IMR-90 (cell line): ENCODE measurements around the gene GRK5. TPM values are rescaled to one million over a fixed set of nuclear protein-coding genes. Genes with fewer than 3 reads are reported as not detected.

Experiments used
- ATAC-seq: fragments of 200-7000 bp; cut with Tn5 transposase; 2 replicates; pipeline ENCODE4 v1.9.1; 2020; ENCODE audit warnings: low read depth, mild to moderate bottlenecking, moderate library complexity
- BruUV-seq: library from RNA; stranded (reverse); fragments of 400-500 nt; replicated peaks from 2 replicates; lab custom pipeline; 2021; lab: Mats Ljungman, UMichigan
- CTCF ChIA-PET: fragments of 300-600 bp; formaldehyde crosslinking; extraction: SDS; loops from one replicate; lab custom pipeline; 2021; ENCODE audit warnings: antibody characterized with exemption; lab: Yijun Ruan, JAX
- POLR2A ChIA-PET: fragments of 300-600 bp; sonication (Branson Sonifier 250); formaldehyde crosslinking; loops from one replicate; lab custom pipeline; 2022; ENCODE audit warnings: antibody characterized with exemption; ENCODE audit not compliant: unreplicated experiment; lab: Charles Lee
- DNase-seq: peaks from one replicate; pipeline ENCODE4 v3.0.0; 2013
- H2AFZ ChIP-seq: replicated peaks from 2 replicates; pipeline ENCODE3; 2013; ENCODE audit warnings: low read length, mild to moderate bottlenecking; ENCODE audit not compliant: poor library complexity
- H2AK5ac ChIP-seq: 2 replicates; pipeline ENCODE4 v1.6.1; 2013; ENCODE audit warnings: low read depth, low read length, inconsistent platforms
- H2AK9ac ChIP-seq: replicated peaks from 2 replicates; pipeline ENCODE3; 2013; ENCODE audit warnings: mild to moderate bottlenecking, low read depth, low read length, moderate library complexity; ENCODE audit not compliant: poor library complexity
- H2BK120ac ChIP-seq: 2 replicates; pipeline ENCODE4 v1.6.1; 2013; ENCODE audit warnings: low read depth, low read length, inconsistent platforms
- H2BK15ac ChIP-seq: 3 replicates; pipeline ENCODE4 v1.6.1; 2013; ENCODE audit warnings: low read depth, low read length, inconsistent platforms
- H2BK20ac ChIP-seq: 2 replicates; pipeline ENCODE4 v1.6.1; 2013; ENCODE audit warnings: low read depth, mild to moderate bottlenecking, inconsistent platforms, low read length, moderate library complexity
- H2BK5ac ChIP-seq: 2 replicates; pipeline ENCODE4 v1.6.1; 2013; ENCODE audit warnings: mild to moderate bottlenecking, low read depth, low read length, inconsistent platforms; ENCODE audit not compliant: poor library complexity, severe bottlenecking
- H3K14ac ChIP-seq: replicated peaks from 2 replicates; pipeline ENCODE4 v1.6.1; 2013; ENCODE audit warnings: low read depth, low read length, inconsistent platforms
- H3K18ac ChIP-seq: 2 replicates; pipeline ENCODE4 v1.6.1; 2013; ENCODE audit warnings: low read depth, low read length, control low read depth
- H3K23ac ChIP-seq: 2 replicates; pipeline ENCODE4 v1.6.1; 2013; ENCODE audit warnings: low read depth, low read length, inconsistent platforms
- H3K27ac ChIP-seq: 2 replicates; pipeline ENCODE4 v1.5.1; 2013; ENCODE audit warnings: mild to moderate bottlenecking, control low read depth, low read length; ENCODE audit not compliant: insufficient read depth
- H3K27me3 ChIP-seq: 2 replicates; pipeline ENCODE4 v1.6.1; 2013; ENCODE audit warnings: low read length; ENCODE audit not compliant: control insufficient read depth, insufficient read depth
- H3K36me3 ChIP-seq: 2 replicates; pipeline ENCODE4 v1.6.1; 2013; ENCODE audit warnings: low read length, mixed read lengths; ENCODE audit not compliant: control insufficient read depth, insufficient read depth
- H3K4ac ChIP-seq: 2 replicates; pipeline ENCODE4 v1.6.1; 2013; ENCODE audit warnings: low read depth, low read length, inconsistent platforms
- H3K4me1 ChIP-seq: 2 replicates; pipeline ENCODE4 v1.6.1; 2013; ENCODE audit warnings: low read length, mixed read lengths; ENCODE audit not compliant: control insufficient read depth, insufficient read depth
- H3K4me2 ChIP-seq: 2 replicates; pipeline ENCODE4 v1.6.1; 2013; ENCODE audit warnings: low read depth, mild to moderate bottlenecking, control low read depth, low read length, moderate library complexity
- H3K4me3 ChIP-seq: 2 replicates; pipeline ENCODE4 v1.5.1; 2013; ENCODE audit warnings: low read depth, mild to moderate bottlenecking, control low read depth, low read length, moderate library complexity; ENCODE audit not compliant: insufficient read depth
- H3K56ac ChIP-seq: 2 replicates; pipeline ENCODE4 v1.6.1; 2013; ENCODE audit warnings: low read length, inconsistent platforms; ENCODE audit not compliant: insufficient read depth; ENCODE audit errors: extremely low read depth
- H3K79me1 ChIP-seq, 2 experiments: 2 replicates each; pipeline ENCODE4 v1.6.1; 2013; ENCODE audit warnings: low read length in 2 of 2, inconsistent platforms in 1 of 2, low read depth in 1 of 2
- H3K9ac ChIP-seq: 2 replicates; pipeline ENCODE4 v1.6.1; 2013; ENCODE audit warnings: low read depth, low read length, control low read depth
- H3K9me1 ChIP-seq: 2 replicates; pipeline ENCODE4 v1.6.1; 2013; ENCODE audit warnings: low read length, inconsistent platforms; ENCODE audit not compliant: insufficient read depth
- H3K9me3 ChIP-seq: 2 replicates; pipeline ENCODE4 v1.6.1; 2013; ENCODE audit warnings: low read length; ENCODE audit not compliant: control insufficient read depth, insufficient read depth
- H4K20me1 ChIP-seq: 2 replicates; pipeline ENCODE4 v1.6.1; 2013; ENCODE audit warnings: low read length, inconsistent platforms; ENCODE audit not compliant: insufficient read depth
- H4K5ac ChIP-seq: 2 replicates; pipeline ENCODE4 v1.6.1; 2013; ENCODE audit warnings: mild to moderate bottlenecking, low read depth, low read length, control low read depth
- H4K8ac ChIP-seq, 2 experiments: 2 replicates each; pipeline ENCODE4 v1.6.1; 2013; ENCODE audit warnings: low read depth in 2 of 2, low read length in 2 of 2, control low read depth in 1 of 2, inconsistent platforms in 1 of 2
- H4K91ac ChIP-seq: 2 replicates; pipeline ENCODE4 v1.6.1; 2013; ENCODE audit warnings: low read depth, low read length, inconsistent platforms; ENCODE audit not compliant: insufficient read depth
- BHLHE40 ChIP-seq: fragments of 150-350 bp; IDR thresholded peaks from 2 replicates; pipeline ENCODE4 v1.6.1; 2016; ENCODE audit warnings: mild to moderate bottlenecking, low read depth, low read length
- CEBPB ChIP-seq: IDR thresholded peaks from 2 replicates; pipeline ENCODE4 v1.6.1; 2012; ENCODE audit warnings: low read depth, low read length, improper control_type of control experiment
- CHD1 ChIP-seq: IDR thresholded peaks from 2 replicates; pipeline ENCODE4 v1.6.1; 2012; ENCODE audit warnings: low read depth, low read length, improper control_type of control experiment
- MAFK ChIP-seq: IDR thresholded peaks from 2 replicates; pipeline ENCODE4 v1.6.1; 2012; ENCODE audit warnings: low read depth, low read length, improper control_type of control experiment
- MAZ ChIP-seq: IDR thresholded peaks from 2 replicates; pipeline ENCODE4 v1.6.1; 2012; ENCODE audit warnings: low read depth, mild to moderate bottlenecking, low read length, improper control_type of control experiment, moderate library complexity, borderline replicate concordance
- POLR2A ChIP-seq: IDR thresholded peaks from 2 replicates; pipeline ENCODE4 v1.6.1; 2012; ENCODE audit warnings: mild to moderate bottlenecking, low read depth, low read length
- RAD21 ChIP-seq: IDR thresholded peaks from 2 replicates; pipeline ENCODE4 v1.6.1; 2012; ENCODE audit warnings: low read length, improper control_type of control experiment
- RCOR1 ChIP-seq: IDR thresholded peaks from 2 replicates; pipeline ENCODE4 v1.6.1; 2012; ENCODE audit warnings: mild to moderate bottlenecking, low read length, improper control_type of control experiment; ENCODE audit not compliant: insufficient replicate concordance
- RFX5 ChIP-seq: IDR thresholded peaks from 2 replicates; pipeline ENCODE4 v1.8.0; 2012; ENCODE audit warnings: low read depth, mild to moderate bottlenecking, low read length, moderate library complexity
- SMC3 ChIP-seq: fragments of 150-350 bp; IDR thresholded peaks from 2 replicates; pipeline ENCODE4 v1.6.1; 2016; ENCODE audit warnings: low read depth, mild to moderate bottlenecking, antibody characterized with exemption, low read length, moderate library complexity
- WGBS, 2 experiments: methylation state at CpG; one replicate each; pipeline versions ENCODE4 v1.1.5 to v1.1.7; 2013; ENCODE audit warnings: missing lambda C conversion rate in 2 of 2; ENCODE audit not compliant: insufficient read length in 1 of 2; ENCODE audit errors: extremely low coverage in 2 of 2; 5-methylcytosine and 5-hydroxymethylcytosine counted together
- dilution Hi-C: fragments of 300-500 bp; cut with HindIII; formaldehyde crosslinking; loops from one replicate; pipeline ENCODE4 v1.14.3; 2018; ENCODE audit warnings: low sequenced_read_pairs; ENCODE audit not compliant: unreplicated experiment
- in situ Hi-C: fragments of 300-500 bp; cut with MboI; formaldehyde crosslinking; loops from 3 replicates; pipeline ENCODE4 v1.14.3; 2019; ENCODE audit warnings: low sequenced_read_pairs, inconsistent platforms, mixed read lengths
- intact Hi-C: fragments of 100-400 bp; cut with micrococcal nuclease; formaldehyde crosslinking; loops from 2 replicates; pipeline ENCODE4 v1.10.0; 2022
- polyA plus RNA-seq, 3 experiments: library from polyadenylated mRNA; depleted of rRNA; stranded (reverse); fragments of >200 nt; gene quantifications; 2 replicates each; pipeline ENCODE4 v1.2.3, GENCODE V29; 2012; ENCODE audit warnings: low replicate concordance in 1 of 3
- total RNA-seq: library from RNA; depleted of rRNA; stranded (reverse); fragments of >200 nt; gene quantifications from 2 replicates; pipeline ENCODE4 v1.2.3, GENCODE V29; 2012
- TF ChIP-seq, protein P1 (sequence below): conservative IDR thresholded peaks from 2 replicates; pipeline ENCODE4 v1.5.1; 2012; ENCODE audit warnings: mild to moderate bottlenecking, low read depth, low read length, improper control_type of control experiment
- TF ChIP-seq, protein P2 (sequence below): fragments of 150-350 bp; IDR thresholded peaks from 2 replicates; pipeline ENCODE4 v1.6.1; 2017; ENCODE audit warnings: mild to moderate bottlenecking, antibody characterized with exemption, low read length, low read depth
- TF ChIP-seq, protein P3 (sequence below): fragments of 150-350 bp; IDR thresholded peaks from 2 replicates; pipeline ENCODE4 v1.6.1; 2016; ENCODE audit warnings: low read depth, mild to moderate bottlenecking, low read length, moderate library complexity, borderline replicate concordance

The GRK5 gene
- total and polyA plus RNA-seq, 2 of the 4 experiments (the other 2 are of a cell fraction): 12.9 to 16.3 TPM

- H3K9me1 ChIP-seq: peaks cover 33% of the 10 kb centered on the region
- no peak overlapping the region for H3K18ac ChIP-seq
- no peak overlapping the region for H4K5ac ChIP-seq
- H3K36me3 ChIP-seq: peaks cover 15% of the 10 kb centered on the region
- 100% methylated on average over 1 of the region's 3 CpGs; no CpG with 5 or more reads in 1 of the 2 experiments for WGBS, 2 experiments
- no peak overlapping the region for H2BK20ac ChIP-seq
- H2AK9ac ChIP-seq: peak overlapping the region; percentile 62
- dilution Hi-C loops: no loop called here
- no peaks in the 10 kb centered on the region for H3K27me3 ChIP-seq
- H3K4ac ChIP-seq: peak overlapping the region; percentile 40; the same call in 1 of the 2 replicates
- H3K4me2 ChIP-seq: no peak overlapping the region
- no peak overlapping the region for H2BK5ac ChIP-seq
- peaks cover 38% of the 10 kb centered on the region for H3K4me1 ChIP-seq
- H3K27ac ChIP-seq: no peak overlapping the region
- no peak overlapping the region for H2AFZ ChIP-seq
- TF ChIP-seq CEBPB (no peak), CHD1 (no peak), RFX5 (no peak), BHLHE40 (no peak), POLR2A (no peak), RCOR1 (no peak), SMC3 (no peak), MAZ (no peak), RAD21 (no peak), MAFK (no peak)
- TF ChIP-seq, protein P1, sequence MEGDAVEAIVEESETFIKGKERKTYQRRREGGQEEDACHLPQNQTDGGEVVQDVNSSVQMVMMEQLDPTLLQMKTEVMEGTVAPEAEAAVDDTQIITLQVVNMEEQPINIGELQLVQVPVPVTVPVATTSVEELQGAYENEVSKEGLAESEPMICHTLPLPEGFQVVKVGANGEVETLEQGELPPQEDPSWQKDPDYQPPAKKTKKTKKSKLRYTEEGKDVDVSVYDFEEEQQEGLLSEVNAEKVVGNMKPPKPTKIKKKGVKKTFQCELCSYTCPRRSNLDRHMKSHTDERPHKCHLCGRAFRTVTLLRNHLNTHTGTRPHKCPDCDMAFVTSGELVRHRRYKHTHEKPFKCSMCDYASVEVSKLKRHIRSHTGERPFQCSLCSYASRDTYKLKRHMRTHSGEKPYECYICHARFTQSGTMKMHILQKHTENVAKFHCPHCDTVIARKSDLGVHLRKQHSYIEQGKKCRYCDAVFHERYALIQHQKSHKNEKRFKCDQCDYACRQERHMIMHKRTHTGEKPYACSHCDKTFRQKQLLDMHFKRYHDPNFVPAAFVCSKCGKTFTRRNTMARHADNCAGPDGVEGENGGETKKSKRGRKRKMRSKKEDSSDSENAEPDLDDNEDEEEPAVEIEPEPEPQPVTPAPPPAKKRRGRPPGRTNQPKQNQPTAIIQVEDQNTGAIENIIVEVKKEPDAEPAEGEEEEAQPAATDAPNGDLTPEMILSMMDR: no peak
- TF ChIP-seq, protein P2, sequence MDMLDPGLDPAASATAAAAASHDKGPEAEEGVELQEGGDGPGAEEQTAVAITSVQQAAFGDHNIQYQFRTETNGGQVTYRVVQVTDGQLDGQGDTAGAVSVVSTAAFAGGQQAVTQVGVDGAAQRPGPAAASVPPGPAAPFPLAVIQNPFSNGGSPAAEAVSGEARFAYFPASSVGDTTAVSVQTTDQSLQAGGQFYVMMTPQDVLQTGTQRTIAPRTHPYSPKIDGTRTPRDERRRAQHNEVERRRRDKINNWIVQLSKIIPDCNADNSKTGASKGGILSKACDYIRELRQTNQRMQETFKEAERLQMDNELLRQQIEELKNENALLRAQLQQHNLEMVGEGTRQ: no peak
- TF ChIP-seq, protein P3, sequence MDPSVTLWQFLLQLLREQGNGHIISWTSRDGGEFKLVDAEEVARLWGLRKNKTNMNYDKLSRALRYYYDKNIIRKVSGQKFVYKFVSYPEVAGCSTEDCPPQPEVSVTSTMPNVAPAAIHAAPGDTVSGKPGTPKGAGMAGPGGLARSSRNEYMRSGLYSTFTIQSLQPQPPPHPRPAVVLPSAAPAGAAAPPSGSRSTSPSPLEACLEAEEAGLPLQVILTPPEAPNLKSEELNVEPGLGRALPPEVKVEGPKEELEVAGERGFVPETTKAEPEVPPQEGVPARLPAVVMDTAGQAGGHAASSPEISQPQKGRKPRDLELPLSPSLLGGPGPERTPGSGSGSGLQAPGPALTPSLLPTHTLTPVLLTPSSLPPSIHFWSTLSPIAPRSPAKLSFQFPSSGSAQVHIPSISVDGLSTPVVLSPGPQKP: no peak
- no peak overlapping the region for H2AK5ac ChIP-seq
- 0 out of 4 replicates have a peak overlapping the region, but pooled peaks of 1 of the 2 experiments have one; percentile 3 for H4K8ac ChIP-seq
- POLR2A ChIA-PET: no interaction called here
- peak overlapping the region; percentile 33; the same call in 1 of the 2 replicates for H4K91ac ChIP-seq
- H3K4me3 ChIP-seq: no peak overlapping the region
- H3K79me1 ChIP-seq: peaks cover 59 to 90% of the 10 kb centered on the region in 2 experiments
- no TSS peak for BruUV-seq
- H4K20me1 ChIP-seq: peaks cover 87% of the 10 kb centered on the region
- H2BK15ac ChIP-seq: no peak overlapping the region
- intact Hi-C loops: loop anchor here (5.0 kb wide), 1 partner anchor 143 kb away; no protein-coding TSS in a partner anchor
- H3K56ac ChIP-seq: no peak overlapping the region
- no peak overlapping the region for H3K9ac ChIP-seq
- H3K9me3 ChIP-seq: no peaks in the 10 kb centered on the region
- H3K23ac ChIP-seq: no peak overlapping the region; the same call in 1 of the 2 replicates
- no peak overlapping the region; the same call in 1 of the 2 replicates for H3K14ac ChIP-seq
- peak overlapping the region; percentile 28; the same call in 1 of the 2 replicates for H2BK120ac ChIP-seq
- DNase-seq (no peak), ATAC-seq (no peak)
- CTCF ChIA-PET: no interaction called here
- in situ Hi-C loops: no loop called here
Measured at GRCh38 chr10:119269737-119270136, 62.4 kb downstream of the GRK5 start.
